C4-2B (cell line): Measurements from ENCODE around the gene PLEKHA1.

Source experiments
- ZFX ChIP-seq: fragments of 450-650 bp; IDR thresholded peaks from 2 replicates; pipeline ENCODE4 v1.6.1; 2017
- TF ChIP-seq, protein P1 (sequence below): fragments of 450-650 bp; conservative IDR thresholded peaks from 2 replicates; pipeline ENCODE4 v1.5.1; 2017; ENCODE audit warnings: mild to moderate bottlenecking

DNA sequence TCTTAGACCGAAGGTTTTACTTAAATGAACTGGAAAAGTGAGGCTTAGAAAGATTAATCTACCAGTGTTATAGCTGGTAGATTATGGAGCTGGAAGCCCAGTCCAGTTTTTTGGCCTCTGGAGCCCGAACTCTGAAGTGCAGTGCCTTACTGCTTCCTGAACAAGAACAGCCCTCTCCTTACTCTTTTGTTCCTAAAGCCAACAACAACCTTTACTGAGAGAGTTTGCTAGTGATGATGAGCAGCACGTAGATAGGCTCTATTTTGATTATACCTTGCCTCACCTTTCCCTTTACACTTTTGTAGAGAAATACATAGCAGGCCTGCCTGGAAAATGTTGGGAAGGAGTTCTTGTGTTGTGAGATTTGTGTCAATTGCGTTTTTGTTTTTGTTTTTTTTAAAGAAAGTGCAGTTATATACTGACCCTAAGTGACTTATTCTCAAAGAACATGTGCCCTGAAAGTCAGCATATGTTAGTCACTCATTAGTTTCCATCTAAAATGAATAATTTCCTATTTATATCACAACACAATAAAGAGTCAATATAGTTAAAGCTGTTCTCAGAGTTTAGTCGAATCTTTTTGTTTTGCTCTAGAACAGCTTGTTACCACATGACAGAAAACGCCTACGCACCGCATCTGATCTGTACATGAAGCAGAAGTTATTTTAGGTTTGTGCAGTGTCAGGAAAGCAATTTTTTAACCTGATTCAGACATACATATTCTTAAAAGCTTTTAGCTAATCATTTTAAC lies 33.0 kb downstream of the PLEKHA1 start:
- no peak for TF ChIP-seq ZFX
- TF ChIP-seq, protein P1, sequence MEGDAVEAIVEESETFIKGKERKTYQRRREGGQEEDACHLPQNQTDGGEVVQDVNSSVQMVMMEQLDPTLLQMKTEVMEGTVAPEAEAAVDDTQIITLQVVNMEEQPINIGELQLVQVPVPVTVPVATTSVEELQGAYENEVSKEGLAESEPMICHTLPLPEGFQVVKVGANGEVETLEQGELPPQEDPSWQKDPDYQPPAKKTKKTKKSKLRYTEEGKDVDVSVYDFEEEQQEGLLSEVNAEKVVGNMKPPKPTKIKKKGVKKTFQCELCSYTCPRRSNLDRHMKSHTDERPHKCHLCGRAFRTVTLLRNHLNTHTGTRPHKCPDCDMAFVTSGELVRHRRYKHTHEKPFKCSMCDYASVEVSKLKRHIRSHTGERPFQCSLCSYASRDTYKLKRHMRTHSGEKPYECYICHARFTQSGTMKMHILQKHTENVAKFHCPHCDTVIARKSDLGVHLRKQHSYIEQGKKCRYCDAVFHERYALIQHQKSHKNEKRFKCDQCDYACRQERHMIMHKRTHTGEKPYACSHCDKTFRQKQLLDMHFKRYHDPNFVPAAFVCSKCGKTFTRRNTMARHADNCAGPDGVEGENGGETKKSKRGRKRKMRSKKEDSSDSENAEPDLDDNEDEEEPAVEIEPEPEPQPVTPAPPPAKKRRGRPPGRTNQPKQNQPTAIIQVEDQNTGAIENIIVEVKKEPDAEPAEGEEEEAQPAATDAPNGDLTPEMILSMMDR = no peak
